Stimulated activated CD4-positive, alpha-beta T cell treated with anti-CD3 and anti-CD28 coated beads, Interleukin-15, amount 100 ng/mL, for 24 hours (primary cell): ENCODE data around the gene KLF9.
"Not testable (repeated sequence)": the region's sequence is repeated elsewhere in the genome, so short reads cannot be mapped to it uniquely, and the experiment has no call there.

Experiments
- DNase-seq: peaks from one replicate; pipeline ENCODE4 v3.0.0-alpha.2; 2020

The KLF9 gene

DNA sequence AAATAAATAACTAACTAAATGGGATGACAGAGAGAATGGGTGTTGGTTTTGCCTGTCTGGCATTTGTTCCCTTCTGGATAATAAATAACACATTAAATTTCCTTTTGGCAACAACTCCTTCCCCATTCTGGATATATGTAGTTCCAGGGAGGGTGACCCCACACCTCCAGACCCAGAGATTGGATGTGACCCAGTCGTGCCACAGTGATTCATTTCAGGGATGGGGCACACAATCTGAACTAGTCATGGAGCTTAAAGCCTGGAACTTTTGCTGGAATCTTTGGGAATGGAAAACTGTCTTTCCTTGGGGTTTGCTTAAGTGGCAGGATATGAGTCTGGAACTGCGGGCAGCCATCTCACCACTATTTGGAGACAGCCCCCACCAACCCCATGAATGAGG is 11.3 kb downstream of the KLF9 start:
- DNase-seq, result no peak

DNA sequence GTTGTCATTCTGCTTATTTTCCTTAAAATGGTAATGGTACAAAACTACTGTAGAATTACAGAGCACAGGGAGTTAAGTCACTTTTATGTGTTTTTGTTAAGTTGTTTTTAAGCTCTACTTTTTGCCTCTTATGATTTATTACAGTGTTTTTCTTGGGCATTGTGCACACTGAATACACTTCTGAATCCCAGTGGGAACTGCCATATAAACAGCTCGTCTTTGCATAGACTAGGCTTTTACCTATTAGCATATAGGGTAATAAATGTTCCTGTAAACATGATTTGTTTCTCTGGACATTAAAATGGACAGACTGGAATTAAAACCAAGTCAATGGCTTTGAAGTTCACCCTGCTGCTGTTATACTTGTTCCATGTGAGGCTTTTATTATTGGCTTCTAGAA is 12.2 kb downstream of the KLF9 start:
- DNase-seq, result no peak

DNA sequence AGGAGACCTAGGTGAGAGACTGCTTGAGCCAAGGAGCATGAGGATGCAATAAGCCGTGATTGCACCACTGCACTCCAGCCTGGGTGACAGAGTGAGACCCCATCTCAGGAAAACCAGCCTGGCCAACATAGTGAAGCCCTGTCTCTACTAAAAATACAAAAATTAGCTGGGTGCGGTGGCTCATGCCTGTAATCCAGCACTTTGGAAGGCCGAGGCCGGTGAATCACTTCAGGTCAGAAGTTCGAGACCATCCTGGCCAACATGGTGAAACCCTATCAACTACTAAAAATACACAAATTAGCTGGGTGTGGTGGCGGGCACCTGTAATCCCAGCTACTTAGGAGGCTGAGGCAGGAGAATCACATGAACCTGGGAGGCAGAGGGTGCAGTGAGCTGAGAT is 13.2 kb downstream of the KLF9 start:
- not testable (repeated sequence) for DNase-seq

DNA sequence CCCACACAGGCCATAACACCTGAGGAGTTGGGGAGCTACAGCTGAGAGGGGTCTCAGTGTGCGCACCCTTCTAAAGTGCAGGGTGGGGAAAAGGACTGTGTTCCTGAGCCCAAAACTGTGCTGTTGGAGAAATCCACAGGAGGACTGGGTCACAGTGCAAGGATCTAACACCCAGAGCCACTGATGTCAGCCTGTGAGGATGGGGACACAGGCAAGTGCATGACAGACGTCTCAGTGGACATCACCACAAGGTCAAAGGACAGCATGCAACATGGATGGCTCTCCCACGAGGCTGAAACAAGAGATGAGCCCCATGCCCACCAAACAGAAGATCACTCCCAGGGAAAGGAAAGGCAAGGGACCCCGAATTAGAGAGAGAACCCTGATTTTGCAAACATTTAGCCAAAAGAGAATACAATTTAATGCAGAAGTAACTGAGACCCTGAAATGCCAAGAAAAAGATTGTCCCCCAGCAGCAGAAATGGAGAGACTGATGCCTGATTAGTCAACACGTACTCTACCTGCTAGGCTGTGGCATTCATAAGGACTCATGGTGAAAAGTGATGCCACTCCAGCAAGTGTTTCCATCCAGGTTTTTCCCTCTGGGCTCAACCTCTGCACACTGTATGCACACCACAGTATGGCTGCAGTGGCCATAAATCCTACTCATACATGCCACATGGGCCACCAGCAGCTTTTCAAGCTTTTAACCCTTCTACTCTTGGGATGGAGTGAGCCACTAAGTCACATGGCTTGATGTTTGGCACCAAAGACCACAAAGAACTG is 14.2 kb downstream of the KLF9 start:
- no peak for DNase-seq

DNA sequence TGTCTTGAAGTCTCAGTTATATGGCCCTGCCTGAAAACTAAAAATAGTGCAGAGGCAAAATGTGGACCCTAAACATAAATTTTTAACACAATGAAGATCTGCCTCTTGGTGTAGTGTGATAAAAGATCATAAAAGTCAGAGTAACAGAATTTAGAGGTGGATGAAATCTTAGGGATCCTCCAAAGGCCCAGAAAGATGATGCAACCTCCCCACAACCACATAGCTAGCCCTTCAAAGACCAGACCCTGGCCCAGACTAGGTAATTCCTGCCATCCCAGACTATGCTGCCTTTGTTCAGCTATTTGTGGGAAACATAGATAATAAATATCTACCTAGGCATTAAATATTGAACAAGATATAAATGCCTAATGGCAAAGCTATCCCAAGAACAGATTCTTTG is 15.3 kb downstream of the KLF9 start:
- DNase-seq, result no peak

DNA sequence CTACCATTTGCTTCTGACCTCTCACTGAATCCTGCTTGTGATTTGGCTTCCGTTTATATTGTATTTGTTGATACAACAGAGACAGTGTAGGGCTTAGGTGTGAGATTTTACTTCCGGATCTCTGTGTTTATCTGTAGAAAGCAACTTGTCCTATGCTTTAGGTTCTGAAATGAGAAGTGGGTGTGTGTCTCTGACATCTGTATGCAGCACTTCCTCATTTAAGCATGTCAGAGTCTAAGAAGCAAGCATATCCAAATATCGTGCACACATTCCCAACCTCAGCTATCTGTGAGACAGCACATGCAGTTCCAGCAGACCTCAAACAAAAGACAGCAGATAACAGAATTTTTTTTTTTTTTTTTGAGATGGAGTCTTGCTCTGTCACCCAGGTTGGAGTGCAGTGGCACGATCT is 16.3 kb downstream of the KLF9 start:
- DNase-seq, result no peak

DNA sequence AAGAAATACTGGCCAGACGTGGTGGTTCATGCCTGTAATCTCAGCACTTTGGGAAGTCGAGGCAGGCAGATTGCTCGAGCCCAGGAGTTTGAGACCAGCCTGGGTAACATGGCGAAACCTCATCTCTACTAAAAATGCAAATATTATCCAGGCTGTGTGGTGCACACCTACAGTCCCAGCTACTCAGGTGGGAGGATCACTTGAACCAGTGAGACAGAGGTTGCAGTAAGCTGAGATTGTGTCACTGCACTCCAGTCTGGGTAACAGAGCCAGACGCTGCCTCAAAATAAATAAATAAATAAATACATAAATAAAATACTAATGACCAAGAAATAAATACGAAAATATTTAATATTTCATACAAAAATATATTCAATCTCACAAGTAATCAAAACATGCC is 18.8 kb downstream of the KLF9 start:
- no peak for DNase-seq

DNA sequence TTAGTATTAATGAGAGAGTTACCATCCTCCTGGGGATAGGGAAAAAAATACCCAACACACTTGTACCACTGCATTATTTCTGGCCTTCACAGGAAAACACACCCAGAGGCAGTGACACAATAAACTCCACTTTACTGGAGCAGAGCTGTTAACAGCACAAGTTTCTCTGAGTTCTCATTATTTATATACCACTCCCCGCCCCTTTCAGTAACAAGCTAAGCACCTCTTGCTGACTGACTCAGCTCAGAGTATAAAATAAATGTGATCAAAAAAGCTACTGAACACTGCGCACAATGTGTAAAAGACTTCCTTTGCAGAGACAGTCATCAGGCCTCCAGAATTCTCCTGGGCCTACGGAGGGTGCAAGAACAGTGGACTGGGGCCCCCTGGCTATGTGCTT is 21.6 kb downstream of the KLF9 start:
- DNase-seq, result no peak

DNA sequence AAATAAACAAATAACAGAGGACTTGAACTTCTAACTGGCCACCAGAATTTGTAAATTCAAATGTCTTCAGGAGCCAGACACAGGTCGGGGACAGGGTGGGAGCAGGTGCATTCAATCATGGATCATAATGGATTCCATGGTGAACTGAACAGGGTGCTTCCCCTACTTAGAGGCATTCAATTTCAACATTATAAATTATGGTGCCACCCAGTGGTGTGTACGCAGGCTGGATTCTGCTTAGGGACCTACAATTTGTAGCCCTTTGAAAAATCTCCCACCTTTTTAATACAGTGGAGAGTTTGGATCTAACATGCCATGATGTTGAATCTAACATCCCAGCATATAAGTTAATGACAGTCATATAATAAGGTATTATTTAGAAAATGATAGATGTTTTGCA is 22.3 kb downstream of the KLF9 start:
- no peak for DNase-seq

DNA sequence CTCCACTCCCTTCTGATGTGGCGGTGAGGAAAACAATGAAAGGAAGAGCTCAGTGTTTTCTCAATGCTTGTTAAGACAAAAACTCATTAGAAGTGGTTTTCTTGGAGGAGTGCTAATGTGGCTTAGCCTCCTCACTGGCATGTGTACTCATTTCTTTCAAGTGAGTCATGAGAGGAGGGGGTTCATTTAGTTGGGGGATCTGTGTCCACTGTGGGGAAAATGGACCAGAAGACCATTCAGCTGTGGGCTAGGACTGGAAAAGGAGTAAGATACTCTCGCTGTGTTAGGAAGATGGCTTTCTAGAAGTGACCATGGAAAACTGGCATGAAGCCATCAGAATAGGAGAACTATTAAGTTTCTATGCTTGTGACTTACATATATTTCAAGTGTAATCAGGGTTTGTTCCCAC is 23.5 kb downstream of the KLF9 start:
- no peak for DNase-seq

DNA sequence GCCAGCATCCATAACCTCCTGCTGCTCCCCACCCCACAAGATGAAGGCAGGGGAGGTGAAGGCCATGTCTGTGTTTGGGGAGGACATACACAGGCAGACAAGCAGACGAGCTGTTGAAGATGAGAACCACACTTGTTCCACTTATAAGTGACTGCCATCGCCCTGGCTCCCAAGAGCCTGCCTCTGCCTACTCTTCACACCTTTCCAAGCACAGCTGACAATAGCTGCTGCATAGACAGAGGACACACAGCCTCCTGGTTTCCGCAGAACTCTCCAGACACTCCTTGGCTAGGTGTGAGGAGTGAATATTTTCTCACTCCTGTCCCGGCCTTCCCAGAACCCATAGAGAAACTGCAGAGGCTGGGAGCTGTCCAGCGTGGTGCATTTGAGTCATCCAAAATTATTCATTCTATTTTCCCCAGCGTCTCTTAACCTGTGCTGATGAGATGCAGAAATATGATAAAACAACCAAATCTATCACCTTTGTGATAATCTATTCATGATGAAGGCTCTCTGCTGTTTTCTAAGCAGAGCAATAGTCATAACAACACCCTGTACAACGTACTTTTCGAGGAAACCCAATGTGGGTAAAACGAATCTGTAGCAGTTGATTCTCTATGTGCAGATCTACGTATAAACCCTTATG is 24.7 kb downstream of the KLF9 start:
- no peak for DNase-seq

DNA sequence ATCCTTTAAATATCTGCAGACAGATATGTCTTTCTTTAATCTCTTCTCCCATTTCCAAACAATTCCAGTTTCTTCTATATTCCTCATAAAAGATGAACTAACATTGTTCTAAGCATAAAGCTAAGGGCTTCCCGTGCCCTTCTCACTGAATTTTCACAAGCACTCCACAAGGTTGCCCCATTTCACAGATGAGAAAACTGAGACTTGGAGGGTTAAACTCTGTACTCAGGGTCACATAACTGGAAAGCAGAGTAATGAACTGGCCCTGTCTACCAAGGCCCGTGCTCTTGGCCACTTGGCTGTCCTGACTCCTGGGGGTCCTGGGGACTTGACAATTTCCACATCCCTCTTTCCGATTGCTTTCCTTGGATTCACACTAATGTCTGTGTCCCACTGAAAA is 25.3 kb downstream of the KLF9 start:
- DNase-seq, result no peak

DNA sequence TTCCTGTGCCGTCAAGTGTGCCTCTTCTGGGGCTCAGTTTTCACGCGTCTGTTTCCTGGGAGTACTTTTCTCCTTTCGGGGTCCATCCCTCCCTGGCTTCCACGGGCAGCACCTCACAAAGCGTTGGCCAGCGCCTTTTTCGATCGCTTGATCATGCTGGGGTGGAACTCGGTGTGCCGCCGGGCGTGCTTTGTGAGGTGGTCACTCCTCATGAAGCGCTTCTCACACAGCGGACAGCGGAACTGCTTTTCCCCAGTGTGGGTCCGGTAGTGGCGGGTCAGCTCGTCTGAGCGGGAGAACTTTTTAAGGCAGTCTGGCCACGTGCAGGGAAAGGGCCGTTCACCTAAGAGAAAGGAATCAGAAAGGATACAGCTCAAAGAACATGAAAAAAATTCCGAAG is 26.8 kb downstream of the KLF9 start:
- no peak for DNase-seq

DNA sequence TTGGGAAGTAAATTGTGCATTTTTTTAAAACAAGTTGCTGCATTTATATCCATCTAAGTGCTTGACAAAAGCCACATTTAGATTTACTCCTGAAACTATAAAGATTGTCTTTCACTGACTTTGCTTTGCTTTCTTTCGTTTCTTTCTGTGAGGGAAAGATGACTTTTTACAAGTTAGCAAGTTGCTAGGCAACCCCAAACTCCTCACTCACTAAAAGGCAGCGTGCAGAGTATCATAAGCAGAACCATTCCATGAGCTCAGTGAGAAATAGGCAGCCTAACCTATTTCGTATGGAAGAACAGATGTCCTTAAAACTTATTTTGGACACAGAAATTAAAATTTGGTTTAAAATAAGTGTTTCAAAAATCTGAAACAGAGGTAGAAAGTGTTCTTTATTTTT is 29.0 kb downstream of the KLF9 start:
- no peak for DNase-seq

DNA sequence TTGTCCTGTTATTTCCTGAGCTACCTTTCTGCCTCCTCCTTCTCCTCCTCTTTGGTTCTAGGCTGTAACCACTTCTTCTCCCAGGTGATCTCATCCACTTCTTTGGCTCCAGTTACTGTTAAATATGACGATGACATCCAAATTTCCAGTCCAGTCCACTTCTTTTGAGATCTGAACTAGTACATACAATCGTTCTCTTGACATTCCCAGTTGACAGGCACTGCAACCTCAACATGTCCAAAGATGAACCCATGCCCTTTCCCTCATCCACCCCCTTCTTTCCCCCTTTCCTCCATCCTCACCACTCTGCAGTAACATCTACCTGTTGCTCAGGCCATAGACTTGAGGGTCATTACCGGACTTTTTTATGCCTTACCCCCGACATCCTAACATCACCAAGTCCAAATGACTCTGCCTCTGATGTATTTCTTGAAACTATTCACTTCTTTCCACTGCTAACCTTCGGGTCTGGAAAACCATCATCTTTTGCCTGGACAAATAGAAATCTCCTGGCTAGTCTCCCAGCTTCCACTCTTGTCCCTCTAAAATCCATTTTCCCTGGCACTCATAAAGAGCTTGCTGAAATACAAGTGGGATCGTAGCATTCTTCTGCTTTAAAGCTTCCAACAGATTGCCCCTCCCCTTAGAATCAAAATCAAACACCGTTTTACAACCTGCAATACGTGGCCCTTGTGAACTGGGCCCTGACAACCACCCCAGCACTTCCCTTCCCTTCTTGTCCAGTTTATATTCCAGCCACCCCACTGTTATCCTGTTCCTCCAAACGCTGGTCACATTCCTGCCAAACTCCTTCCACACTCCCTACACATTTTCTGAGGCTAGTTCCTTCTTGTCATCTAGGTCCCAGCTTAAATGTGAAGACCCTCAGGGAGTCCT is 31.5 kb downstream of the KLF9 start:
- DNase-seq, result no peak

DNA sequence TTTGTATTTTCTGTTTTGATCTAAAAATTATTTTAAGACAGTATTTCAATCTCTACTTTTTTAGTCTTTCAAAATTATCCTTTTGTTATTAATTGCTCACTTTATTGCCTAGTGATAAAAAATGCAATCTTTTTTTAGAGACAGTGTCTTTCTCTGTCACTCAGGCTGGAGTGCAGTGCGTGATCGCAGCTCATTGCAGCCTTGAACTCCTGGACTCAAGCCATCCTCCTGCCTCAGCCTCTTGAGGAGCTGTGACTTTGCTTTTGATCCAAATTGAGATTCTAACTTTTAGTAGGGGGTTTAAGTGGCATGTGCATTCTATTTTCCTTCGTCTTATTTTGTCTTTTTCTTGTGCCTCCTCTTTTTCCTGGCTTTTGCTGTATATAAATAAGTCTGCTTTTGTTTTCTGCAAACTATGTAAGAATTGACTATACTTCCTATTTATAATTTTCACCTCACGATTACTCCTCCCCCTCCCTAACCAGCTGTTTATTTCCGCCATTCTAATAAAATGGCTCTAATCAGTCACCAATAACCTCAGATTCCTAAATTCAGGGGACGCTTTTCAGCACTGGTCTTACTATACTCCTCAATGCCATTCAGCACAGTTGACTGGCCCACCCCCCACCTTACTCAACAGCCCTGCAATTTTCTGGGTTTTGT is 32.3 kb downstream of the KLF9 start:
- DNase-seq, result no peak

DNA sequence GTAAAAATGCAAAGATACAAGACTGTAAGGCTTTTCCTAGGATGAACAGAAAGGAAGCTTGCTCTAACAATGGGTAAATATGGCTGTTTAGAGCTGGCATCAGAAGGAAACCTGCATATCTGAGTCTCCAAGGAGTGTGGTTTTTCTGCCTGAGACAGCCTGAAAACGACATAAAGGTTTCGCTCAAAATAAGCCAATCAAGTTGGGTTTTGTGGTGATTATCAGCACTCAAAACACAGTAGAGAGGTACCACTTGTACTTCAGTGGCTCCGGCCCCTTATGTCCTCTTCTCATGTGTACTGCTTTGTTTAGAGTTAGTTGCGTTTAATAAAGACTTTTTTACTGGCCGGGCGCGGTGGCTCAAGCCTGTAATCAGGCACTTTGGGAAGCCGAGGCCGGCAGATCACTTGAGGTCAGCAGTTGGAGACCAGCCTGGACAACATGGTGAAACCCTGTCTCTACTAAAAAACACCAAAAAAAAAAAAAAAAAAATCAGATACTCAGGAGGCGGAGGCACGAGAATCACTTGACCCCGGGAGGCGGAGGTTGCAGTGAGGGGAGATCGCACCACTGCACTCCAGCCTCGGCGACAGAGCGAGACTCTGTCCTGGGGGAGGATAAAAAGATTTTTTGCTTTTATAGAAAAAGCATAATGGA is 39.4 kb downstream of the KLF9 start:
- no peak for DNase-seq

DNA sequence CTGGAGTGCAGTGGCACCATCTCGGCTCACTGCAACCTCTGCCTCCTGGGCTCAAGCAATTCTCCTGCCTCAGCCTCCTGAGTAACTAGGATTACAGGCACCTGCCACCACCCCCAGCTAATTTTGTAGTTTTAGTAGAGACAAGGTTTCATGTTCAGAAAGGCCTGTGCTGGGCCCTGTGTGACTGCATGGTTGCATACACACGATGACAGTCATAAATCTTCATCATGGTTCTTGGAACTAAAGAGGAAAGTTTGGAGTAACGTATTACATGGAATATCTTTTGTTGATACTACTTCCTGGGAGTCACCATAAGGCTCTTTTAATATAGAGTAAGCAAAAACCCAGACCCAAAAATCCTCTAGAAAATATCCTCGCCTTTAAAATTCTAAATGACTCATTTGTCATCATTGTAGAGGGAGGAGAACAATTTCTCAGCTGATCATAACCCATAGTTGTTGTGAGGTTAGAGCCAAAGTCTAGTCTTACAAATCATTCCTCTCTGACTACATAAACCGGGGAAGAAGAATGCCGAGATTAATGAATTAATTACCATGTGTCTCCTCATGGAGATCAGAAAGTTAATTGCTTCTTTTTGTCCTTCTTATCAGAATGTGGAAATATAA is 47.0 kb downstream of the KLF9 start:
- no peak for DNase-seq

DNA sequence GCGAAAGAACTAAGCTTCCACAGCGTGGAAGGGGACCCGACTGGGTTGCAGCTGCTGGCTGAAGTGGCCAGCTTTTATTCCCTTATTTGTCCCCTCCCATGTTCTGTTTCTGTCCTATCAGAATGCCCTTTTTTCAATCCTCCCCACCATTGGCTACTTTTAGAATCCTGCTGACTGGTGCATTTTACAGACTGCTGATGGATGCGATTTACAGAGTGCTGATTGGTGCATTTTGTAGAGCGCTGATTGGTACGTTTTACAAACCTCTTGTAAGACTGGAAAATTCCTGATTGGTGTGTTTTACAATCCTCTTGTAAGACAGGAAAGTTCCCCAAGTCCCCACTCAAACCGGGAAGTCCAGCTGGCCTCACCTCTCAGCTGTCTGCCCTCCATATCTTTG is 50.7 kb downstream of the KLF9 start:
- no peak for DNase-seq

DNA sequence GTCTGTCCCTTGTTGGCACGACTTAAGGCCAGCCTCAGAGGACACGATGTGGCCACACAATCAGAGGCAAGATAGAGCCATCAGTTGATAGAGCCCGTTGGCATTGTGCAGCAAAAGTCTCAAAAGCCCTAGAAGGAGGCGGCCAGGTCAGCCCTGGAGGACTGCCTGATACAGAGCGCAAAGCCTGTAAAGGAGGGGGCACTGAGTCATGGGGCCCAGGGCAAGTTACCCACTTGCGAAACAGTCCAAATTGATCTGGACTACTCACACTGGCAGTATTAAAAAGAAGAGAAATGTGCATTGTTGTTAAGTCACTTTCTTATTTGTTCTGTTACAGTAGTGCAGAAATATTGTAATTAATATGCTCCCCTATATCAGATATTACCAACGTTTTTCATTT is 51.5 kb downstream of the KLF9 start:
- DNase-seq, result no peak

DNA sequence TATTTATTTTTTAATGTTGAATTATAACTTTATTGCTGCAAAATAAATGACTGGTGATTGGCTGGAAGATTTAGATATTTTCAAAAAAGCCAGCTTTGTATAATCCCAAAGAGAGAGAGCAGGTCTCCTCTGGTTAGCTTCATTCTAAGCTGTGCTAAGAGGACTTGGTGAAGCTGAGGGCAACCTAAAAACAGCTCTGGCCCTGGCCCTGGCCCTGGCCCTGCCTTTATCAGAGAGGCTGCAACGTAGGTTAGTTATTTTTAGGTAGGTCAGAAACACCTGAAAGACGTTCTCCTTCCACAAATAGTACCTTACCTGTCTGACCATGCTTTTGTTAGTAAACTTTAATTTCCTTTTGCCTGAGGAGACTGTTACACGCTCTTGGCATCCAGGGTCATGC is 58.7 kb downstream of the KLF9 start:
- no peak for DNase-seq

DNA sequence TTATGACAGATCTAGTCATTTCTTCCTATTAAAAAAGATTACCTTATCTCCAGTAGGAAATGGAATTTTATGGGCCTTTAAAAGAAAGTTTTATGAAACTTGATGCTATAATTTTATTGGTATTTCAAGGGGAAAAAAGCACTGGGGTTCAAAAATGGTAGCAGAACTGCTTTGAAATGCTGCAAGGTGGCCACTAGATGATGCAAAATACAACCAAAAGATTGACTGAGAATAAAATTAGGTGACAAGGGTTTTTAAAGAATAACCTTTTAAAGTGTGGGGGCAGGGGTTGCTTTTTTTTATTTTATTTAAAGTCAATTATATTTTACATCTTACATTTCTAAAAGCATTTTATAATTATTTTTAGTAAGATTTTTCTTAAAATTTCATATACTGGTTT is 61.7 kb downstream of the KLF9 start:
- no peak for DNase-seq
